Measurements from ENCODE around the gene EIF3L. TPM values are rescaled to one million over a fixed set of nuclear protein-coding genes. Genes with fewer than 3 reads are reported as not detected.

EIF3L gene
- polyA plus RNA-seq, 1 donor from 2014 or later: 344 TPM

- Mint-ChIP-seq H3K4me3 (no peak overlapping the region), H3K4me1 (peaks cover 4 to 12% (median 9%) of the 10 kb centered on the region in 3 donors), H3K27ac (peak overlapping the region in 2 of 3 donors; percentile 73 to 81), H3K27me3 (no peaks in the 10 kb centered on the region), H3K9me3 (no peaks in the 10 kb centered on the region), H3K36me3 (peaks cover 4% of the 10 kb centered on the region)
These were observed 81.8 kb downstream of the EIF3L start for GRCh38 chr22:37930952-37931440.

GRCh38 chr22:37931893-37932389, 82.7 kb downstream of the EIF3L start:
- Mint-ChIP-seq H3K27ac (no peak overlapping the region), H3K4me3 (peak overlapping the region in 1 of 4 donors; percentile 65), H3K9me3 (no peaks in the 10 kb centered on the region), H3K4me1 (peaks cover 4 to 12% (median 9%) of the 10 kb centered on the region in 3 donors), H3K27me3 (no peaks in the 10 kb centered on the region), H3K36me3 (peaks cover 4% of the 10 kb centered on the region)

- Mint-ChIP-seq H3K4me1 (peaks cover 4 to 12% (median 9%) of the 10 kb centered on the region in 3 donors), H3K4me3 (no peak overlapping the region), H3K9me3 (no peaks in the 10 kb centered on the region), H3K36me3 (peaks cover 4% of the 10 kb centered on the region), H3K27me3 (no peaks in the 10 kb centered on the region), H3K27ac (no peak overlapping the region)
These were observed 83.2 kb downstream of the EIF3L start for GRCh38 chr22:37932401-37932800.

- Mint-ChIP-seq H3K27ac (no peak overlapping the region), H3K9me3 (no peaks in the 10 kb centered on the region)
These were observed 83.8 kb downstream of the EIF3L start for GRCh38 chr22:37932821-37933578.

GRCh38 chr22:37933711-37934376, 84.6 kb downstream of the EIF3L start:
- peak overlapping the region in 1 of 4 donors; percentile 22 for H3K4me3 Mint-ChIP-seq
- H3K27ac Mint-ChIP-seq: peak overlapping the region in 2 of 3 donors; percentile 15 to 63
- peaks cover 5% of the 10 kb centered on the region for H3K36me3 Mint-ChIP-seq
- H3K4me1 Mint-ChIP-seq: peaks cover 4 to 12% (median 9%) of the 10 kb centered on the region in 3 donors
- H3K27me3 Mint-ChIP-seq: no peaks in the 10 kb centered on the region
- H3K9me3 Mint-ChIP-seq: no peaks in the 10 kb centered on the region

More at GRCh38 chr22:37932821-37933578, 83.8 kb downstream of the EIF3L start:
- Mint-ChIP-seq H3K27me3 (no peaks in the 10 kb centered on the region), H3K36me3 (peaks cover 7% of the 10 kb centered on the region), H3K4me3 (no peak overlapping the region), H3K4me1 (peaks cover 4 to 12% (median 9%) of the 10 kb centered on the region in 3 donors)

Other genes with a start within 250 kb of the EIF3L start
- gene GGA1, start 240.6 kb upstream of the EIF3L start, polyA plus RNA-seq: 31.3 TPM
- gene SH3BP1, start 209.8 kb upstream of the EIF3L start, polyA plus RNA-seq: 14.7 TPM
- gene PDXP, start 190.7 kb upstream of the EIF3L start, polyA plus RNA-seq: 2.4 TPM
- gene LGALS1, start 173.8 kb upstream of the EIF3L start, polyA plus RNA-seq: 314 TPM
- 47.0 TPM for gene NOL12, start 163.1 kb upstream of the EIF3L start, polyA plus RNA-seq
- gene TRIOBP, start 152.4 kb upstream of the EIF3L start, polyA plus RNA-seq: 16.1 TPM
- gene GCAT, start 41.5 kb upstream of the EIF3L start, polyA plus RNA-seq: 0.51 TPM
- not detected for gene GALR3, start 26.0 kb upstream of the EIF3L start, polyA plus RNA-seq
- 11.3 TPM for gene ANKRD54, start 5.1 kb upstream of the EIF3L start, polyA plus RNA-seq
- 4.7 TPM for gene MICALL1, start 56.9 kb downstream of the EIF3L start, polyA plus RNA-seq
- gene C22orf23, start 104.2 kb downstream of the EIF3L start, polyA plus RNA-seq: not detected
- 133 TPM for gene POLR2F, start 104.3 kb downstream of the EIF3L start, polyA plus RNA-seq
- not detected for gene SOX10, start 135.1 kb downstream of the EIF3L start, polyA plus RNA-seq
- gene PICK1, start 208.0 kb downstream of the EIF3L start, polyA plus RNA-seq: 6.5 TPM
- gene SLC16A8, start 234.8 kb downstream of the EIF3L start, polyA plus RNA-seq: not detected